IMR-90 (cell line): ENCODE data around the gene KLK5. TPM values are rescaled to one million over a fixed set of nuclear protein-coding genes. Genes with fewer than 3 reads are reported as not detected.

Source experiments
- ATAC-seq: fragments of 200-7000 bp; cut with Tn5 transposase; 2 replicates; pipeline ENCODE4 v1.9.1; 2020; ENCODE audit warnings: low read depth, mild to moderate bottlenecking, moderate library complexity
- BruUV-seq: library from RNA; stranded (reverse); fragments of 400-500 nt; replicated peaks from 2 replicates; lab custom pipeline; 2021; lab: Mats Ljungman, UMichigan
- CTCF ChIA-PET: fragments of 300-600 bp; formaldehyde crosslinking; extraction: SDS; loops from one replicate; lab custom pipeline; 2021; ENCODE audit warnings: antibody characterized with exemption; lab: Yijun Ruan, JAX
- POLR2A ChIA-PET: fragments of 300-600 bp; sonication (Branson Sonifier 250); formaldehyde crosslinking; loops from one replicate; lab custom pipeline; 2022; ENCODE audit warnings: antibody characterized with exemption; ENCODE audit not compliant: unreplicated experiment; lab: Charles Lee
- DNase-seq: peaks from one replicate; pipeline ENCODE4 v3.0.0; 2013
- H2AFZ ChIP-seq: replicated peaks from 2 replicates; pipeline ENCODE3; 2013; ENCODE audit warnings: low read length, mild to moderate bottlenecking; ENCODE audit not compliant: poor library complexity
- H2AK5ac ChIP-seq: 2 replicates; pipeline ENCODE4 v1.6.1; 2013; ENCODE audit warnings: low read depth, low read length, inconsistent platforms
- H2AK9ac ChIP-seq: replicated peaks from 2 replicates; pipeline ENCODE3; 2013; ENCODE audit warnings: mild to moderate bottlenecking, low read depth, low read length, moderate library complexity; ENCODE audit not compliant: poor library complexity
- H2BK120ac ChIP-seq: 2 replicates; pipeline ENCODE4 v1.6.1; 2013; ENCODE audit warnings: low read depth, low read length, inconsistent platforms
- H2BK15ac ChIP-seq: 3 replicates; pipeline ENCODE4 v1.6.1; 2013; ENCODE audit warnings: low read depth, low read length, inconsistent platforms
- H2BK20ac ChIP-seq: 2 replicates; pipeline ENCODE4 v1.6.1; 2013; ENCODE audit warnings: low read depth, mild to moderate bottlenecking, inconsistent platforms, low read length, moderate library complexity
- H2BK5ac ChIP-seq: 2 replicates; pipeline ENCODE4 v1.6.1; 2013; ENCODE audit warnings: mild to moderate bottlenecking, low read depth, low read length, inconsistent platforms; ENCODE audit not compliant: poor library complexity, severe bottlenecking
- H3K14ac ChIP-seq: replicated peaks from 2 replicates; pipeline ENCODE4 v1.6.1; 2013; ENCODE audit warnings: low read depth, low read length, inconsistent platforms
- H3K18ac ChIP-seq: 2 replicates; pipeline ENCODE4 v1.6.1; 2013; ENCODE audit warnings: low read depth, low read length, control low read depth
- H3K23ac ChIP-seq: 2 replicates; pipeline ENCODE4 v1.6.1; 2013; ENCODE audit warnings: low read depth, low read length, inconsistent platforms
- H3K27ac ChIP-seq: 2 replicates; pipeline ENCODE4 v1.5.1; 2013; ENCODE audit warnings: mild to moderate bottlenecking, control low read depth, low read length; ENCODE audit not compliant: insufficient read depth
- H3K27me3 ChIP-seq: 2 replicates; pipeline ENCODE4 v1.6.1; 2013; ENCODE audit warnings: low read length; ENCODE audit not compliant: control insufficient read depth, insufficient read depth
- H3K36me3 ChIP-seq: 2 replicates; pipeline ENCODE4 v1.6.1; 2013; ENCODE audit warnings: low read length, mixed read lengths; ENCODE audit not compliant: control insufficient read depth, insufficient read depth
- H3K4ac ChIP-seq: 2 replicates; pipeline ENCODE4 v1.6.1; 2013; ENCODE audit warnings: low read depth, low read length, inconsistent platforms
- H3K4me1 ChIP-seq: 2 replicates; pipeline ENCODE4 v1.6.1; 2013; ENCODE audit warnings: low read length, mixed read lengths; ENCODE audit not compliant: control insufficient read depth, insufficient read depth
- H3K4me2 ChIP-seq: 2 replicates; pipeline ENCODE4 v1.6.1; 2013; ENCODE audit warnings: low read depth, mild to moderate bottlenecking, control low read depth, low read length, moderate library complexity
- H3K4me3 ChIP-seq: 2 replicates; pipeline ENCODE4 v1.5.1; 2013; ENCODE audit warnings: low read depth, mild to moderate bottlenecking, control low read depth, low read length, moderate library complexity; ENCODE audit not compliant: insufficient read depth
- H3K56ac ChIP-seq: 2 replicates; pipeline ENCODE4 v1.6.1; 2013; ENCODE audit warnings: low read length, inconsistent platforms; ENCODE audit not compliant: insufficient read depth; ENCODE audit errors: extremely low read depth
- H3K79me1 ChIP-seq, 2 experiments: 2 replicates each; pipeline ENCODE4 v1.6.1; 2013; ENCODE audit warnings: low read length in 2 of 2, inconsistent platforms in 1 of 2, low read depth in 1 of 2
- H3K9ac ChIP-seq: 2 replicates; pipeline ENCODE4 v1.6.1; 2013; ENCODE audit warnings: low read depth, low read length, control low read depth
- H3K9me1 ChIP-seq: 2 replicates; pipeline ENCODE4 v1.6.1; 2013; ENCODE audit warnings: low read length, inconsistent platforms; ENCODE audit not compliant: insufficient read depth
- H3K9me3 ChIP-seq: 2 replicates; pipeline ENCODE4 v1.6.1; 2013; ENCODE audit warnings: low read length; ENCODE audit not compliant: control insufficient read depth, insufficient read depth
- H4K20me1 ChIP-seq: 2 replicates; pipeline ENCODE4 v1.6.1; 2013; ENCODE audit warnings: low read length, inconsistent platforms; ENCODE audit not compliant: insufficient read depth
- H4K5ac ChIP-seq: 2 replicates; pipeline ENCODE4 v1.6.1; 2013; ENCODE audit warnings: mild to moderate bottlenecking, low read depth, low read length, control low read depth
- H4K8ac ChIP-seq, 2 experiments: 2 replicates each; pipeline ENCODE4 v1.6.1; 2013; ENCODE audit warnings: low read depth in 2 of 2, low read length in 2 of 2, control low read depth in 1 of 2, inconsistent platforms in 1 of 2
- H4K91ac ChIP-seq: 2 replicates; pipeline ENCODE4 v1.6.1; 2013; ENCODE audit warnings: low read depth, low read length, inconsistent platforms; ENCODE audit not compliant: insufficient read depth
- BHLHE40 ChIP-seq: fragments of 150-350 bp; IDR thresholded peaks from 2 replicates; pipeline ENCODE4 v1.6.1; 2016; ENCODE audit warnings: mild to moderate bottlenecking, low read depth, low read length
- CEBPB ChIP-seq: IDR thresholded peaks from 2 replicates; pipeline ENCODE4 v1.6.1; 2012; ENCODE audit warnings: low read depth, low read length, improper control_type of control experiment
- CHD1 ChIP-seq: IDR thresholded peaks from 2 replicates; pipeline ENCODE4 v1.6.1; 2012; ENCODE audit warnings: low read depth, low read length, improper control_type of control experiment
- CTCF ChIP-seq: conservative IDR thresholded peaks from 2 replicates; pipeline ENCODE4 v1.5.1; 2012; ENCODE audit warnings: mild to moderate bottlenecking, low read depth, low read length, improper control_type of control experiment
- ELK1 ChIP-seq: fragments of 150-350 bp; IDR thresholded peaks from 2 replicates; pipeline ENCODE4 v1.6.1; 2016; ENCODE audit warnings: low read depth, mild to moderate bottlenecking, low read length, moderate library complexity, borderline replicate concordance
- FOS ChIP-seq: fragments of 150-350 bp; IDR thresholded peaks from 2 replicates; pipeline ENCODE4 v1.6.1; 2016; ENCODE audit warnings: low read depth, low read length
- MAFK ChIP-seq: IDR thresholded peaks from 2 replicates; pipeline ENCODE4 v1.6.1; 2012; ENCODE audit warnings: low read depth, low read length, improper control_type of control experiment
- MAZ ChIP-seq: IDR thresholded peaks from 2 replicates; pipeline ENCODE4 v1.6.1; 2012; ENCODE audit warnings: low read depth, mild to moderate bottlenecking, low read length, improper control_type of control experiment, moderate library complexity, borderline replicate concordance
- MXI1 ChIP-seq: IDR thresholded peaks from 2 replicates; pipeline ENCODE4 v1.6.1; 2012; ENCODE audit warnings: low read depth, mild to moderate bottlenecking, low read length, moderate library complexity, borderline replicate concordance
- NFE2L2 ChIP-seq: fragments of 150-350 bp; IDR thresholded peaks from 2 replicates; pipeline ENCODE4 v1.6.1; 2016; ENCODE audit warnings: low read depth, mild to moderate bottlenecking, low read length
- POLR2A ChIP-seq: IDR thresholded peaks from 2 replicates; pipeline ENCODE4 v1.6.1; 2012; ENCODE audit warnings: mild to moderate bottlenecking, low read depth, low read length
- RCOR1 ChIP-seq: IDR thresholded peaks from 2 replicates; pipeline ENCODE4 v1.6.1; 2012; ENCODE audit warnings: mild to moderate bottlenecking, low read length, improper control_type of control experiment; ENCODE audit not compliant: insufficient replicate concordance
- RFX5 ChIP-seq: IDR thresholded peaks from 2 replicates; pipeline ENCODE4 v1.8.0; 2012; ENCODE audit warnings: low read depth, mild to moderate bottlenecking, low read length, moderate library complexity
- SMC3 ChIP-seq: fragments of 150-350 bp; IDR thresholded peaks from 2 replicates; pipeline ENCODE4 v1.6.1; 2016; ENCODE audit warnings: low read depth, mild to moderate bottlenecking, antibody characterized with exemption, low read length, moderate library complexity
- USF2 ChIP-seq: fragments of 150-350 bp; IDR thresholded peaks from 2 replicates; pipeline ENCODE4 v1.6.1; 2017; ENCODE audit warnings: mild to moderate bottlenecking, antibody characterized with exemption, low read length, low read depth
- WGBS, 2 experiments: methylation state at CpG; one replicate each; pipeline versions ENCODE4 v1.1.5 to v1.1.7; 2013; ENCODE audit warnings: missing lambda C conversion rate in 2 of 2; ENCODE audit not compliant: insufficient read length in 1 of 2; ENCODE audit errors: extremely low coverage in 2 of 2; 5-methylcytosine and 5-hydroxymethylcytosine counted together
- dilution Hi-C: fragments of 300-500 bp; cut with HindIII; formaldehyde crosslinking; loops from one replicate; pipeline ENCODE4 v1.14.3; 2018; ENCODE audit warnings: low sequenced_read_pairs; ENCODE audit not compliant: unreplicated experiment
- in situ Hi-C: fragments of 300-500 bp; cut with MboI; formaldehyde crosslinking; loops from 3 replicates; pipeline ENCODE4 v1.14.3; 2019; ENCODE audit warnings: low sequenced_read_pairs, inconsistent platforms, mixed read lengths
- intact Hi-C: fragments of 100-400 bp; cut with micrococcal nuclease; formaldehyde crosslinking; loops from 2 replicates; pipeline ENCODE4 v1.10.0; 2022
- polyA plus RNA-seq, 3 experiments: library from polyadenylated mRNA; depleted of rRNA; stranded (reverse); fragments of >200 nt; gene quantifications; 2 replicates each; pipeline ENCODE4 v1.2.3, GENCODE V29; 2012; ENCODE audit warnings: low replicate concordance in 1 of 3
- total RNA-seq: library from RNA; depleted of rRNA; stranded (reverse); fragments of >200 nt; gene quantifications from 2 replicates; pipeline ENCODE4 v1.2.3, GENCODE V29; 2012

KLK5 gene
- total and polyA plus RNA-seq, 2 of the 4 experiments (the other 2 are of a cell fraction) = not detected

GRCh38 chr19:50967929-50968715, 15.3 kb upstream of the KLK5 start:
- no peak overlapping the region for H2BK120ac ChIP-seq
- no peak overlapping the region for H4K5ac ChIP-seq
- no peaks in the 10 kb centered on the region for H3K36me3 ChIP-seq
- H3K9me3 ChIP-seq = peaks cover 7% of the 10 kb centered on the region
- H3K56ac ChIP-seq = no peak overlapping the region
- no peak for ATAC-seq
- H3K27me3 ChIP-seq = no peaks in the 10 kb centered on the region
- no peak overlapping the region for H2BK20ac ChIP-seq
- no peak overlapping the region for H2AK9ac ChIP-seq
- no peak for DNase-seq
- WGBS, 2 experiments = 12% methylated on average over 6 of the region's 20 CpGs; no CpG with 5 or more reads in 1 of the 2 experiments
- in situ Hi-C loops (no loop called here), dilution Hi-C loops (no loop called here), intact Hi-C loops (no loop called here)
- no peaks in the 10 kb centered on the region for H4K20me1 ChIP-seq
- H3K27ac ChIP-seq = no peak overlapping the region
- H3K14ac ChIP-seq = no peak overlapping the region
- no peak overlapping the region for H2AK5ac ChIP-seq
- BruUV-seq = no TSS peak
- ChIA-PET POLR2A (interaction anchor here (0.5 kb wide), 1 partner anchor 689 kb away, joined by 4 read pairs; no protein-coding TSS in a partner anchor), CTCF (no interaction called here)
- no peak overlapping the region for H3K4me3 ChIP-seq
- H3K4ac ChIP-seq = no peak overlapping the region
- H2BK15ac ChIP-seq = no peak overlapping the region
- no peak overlapping the region for H2BK5ac ChIP-seq
- no peak overlapping the region for H3K18ac ChIP-seq
- H3K23ac ChIP-seq = no peak overlapping the region
- H3K9ac ChIP-seq = no peak overlapping the region
- no peaks in the 10 kb centered on the region for H3K9me1 ChIP-seq
- no peaks in the 10 kb centered on the region for H3K4me1 ChIP-seq
- no peak overlapping the region for H2AFZ ChIP-seq
- H4K91ac ChIP-seq = no peak overlapping the region
- no peak overlapping the region for H4K8ac ChIP-seq
- no peaks in the 10 kb centered on the region for H3K79me1 ChIP-seq
- no peak overlapping the region for H3K4me2 ChIP-seq
- TF ChIP-seq CEBPB (no peak), MAFK (no peak), CHD1 (no peak), RCOR1 (no peak), MXI1 (no peak), POLR2A (no peak), FOS (no peak), SMC3 (no peak), MAZ (no peak), RFX5 (no peak), BHLHE40 (no peak), ELK1 (no peak), CTCF (no peak), USF2 (no peak), NFE2L2 (no peak)
